DMS 273 (cell line): ENCODE measurements around the gene COL16A1.

Source experiments
- DNase-seq: peaks from one replicate; lab custom pipeline; 2025; ENCODE audit not compliant: unreplicated experiment; lab: John Stamatoyannopoulos, UW

Gene COL16A1

DNA sequence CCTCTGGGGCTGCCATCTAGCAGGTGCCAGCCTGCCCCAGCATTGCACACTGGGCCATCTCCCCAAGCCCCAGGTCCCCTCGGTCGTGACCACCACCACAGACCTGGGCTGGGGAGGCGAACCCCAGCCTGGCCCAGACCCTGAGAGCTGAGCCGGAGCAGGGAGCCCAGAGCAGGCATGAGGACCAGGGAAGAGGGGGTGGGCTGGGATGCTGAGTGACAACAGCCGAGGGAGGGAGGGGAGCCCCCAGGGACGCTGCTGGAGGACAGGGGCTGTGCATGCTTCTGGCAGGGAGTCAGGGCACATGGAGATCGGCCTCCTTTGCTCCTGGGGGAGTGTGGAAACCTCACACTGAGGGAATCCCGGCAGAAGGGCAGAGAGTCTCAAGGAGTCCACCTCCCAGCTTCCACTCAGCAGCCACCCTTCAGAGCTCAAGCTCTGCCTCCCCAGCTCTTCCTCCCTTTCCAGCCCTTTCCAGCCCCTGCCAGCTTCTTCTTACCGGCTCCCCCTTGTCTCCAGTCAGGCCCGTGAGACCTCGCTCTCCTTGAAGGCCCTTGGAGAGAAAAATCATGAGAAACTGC lies 35.4 kb downstream of the COL16A1 start:
- peak; percentile 47 for DNase-seq

DNA sequence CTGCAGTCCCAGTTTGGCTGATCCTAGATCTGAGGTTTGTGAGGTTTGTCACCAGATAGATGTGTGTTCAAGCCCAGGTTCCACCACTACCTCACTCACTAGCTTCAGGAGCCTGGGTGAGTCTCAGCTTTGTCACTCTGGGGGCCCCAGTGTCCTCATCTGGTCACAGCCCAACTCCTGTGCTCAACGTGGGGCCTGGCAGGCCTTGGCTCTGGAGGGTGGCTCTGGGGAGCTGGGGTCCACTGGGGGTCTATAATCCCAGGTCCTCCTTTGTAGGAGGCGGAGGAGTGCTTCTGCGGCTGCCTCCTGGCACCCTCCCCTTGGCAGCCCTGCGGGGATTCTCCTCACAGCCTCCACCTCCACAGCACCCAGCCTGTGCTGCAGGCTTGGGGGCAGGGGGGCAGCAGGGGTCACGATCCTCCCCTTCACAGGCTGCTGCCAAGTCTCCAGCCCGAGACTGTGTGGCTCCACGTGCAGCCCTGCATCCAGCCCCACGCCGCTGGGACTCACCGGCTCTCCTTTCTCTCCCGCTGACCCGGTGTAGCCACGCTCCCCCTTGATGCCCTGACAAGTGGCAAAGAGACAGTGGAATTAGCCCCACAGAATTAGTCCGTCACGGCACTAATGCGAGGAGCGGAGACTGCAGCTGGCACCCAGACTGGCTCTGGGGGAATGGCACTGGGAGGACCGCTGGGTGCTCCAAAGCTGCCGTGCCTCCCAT lies 36.6 kb downstream of the COL16A1 start:
- no peak for DNase-seq

- DNase-seq = peak; percentile 62
Observed at GRCh38 chr1:31666263-31666963, 37.4 kb downstream of the COL16A1 start.

DNA sequence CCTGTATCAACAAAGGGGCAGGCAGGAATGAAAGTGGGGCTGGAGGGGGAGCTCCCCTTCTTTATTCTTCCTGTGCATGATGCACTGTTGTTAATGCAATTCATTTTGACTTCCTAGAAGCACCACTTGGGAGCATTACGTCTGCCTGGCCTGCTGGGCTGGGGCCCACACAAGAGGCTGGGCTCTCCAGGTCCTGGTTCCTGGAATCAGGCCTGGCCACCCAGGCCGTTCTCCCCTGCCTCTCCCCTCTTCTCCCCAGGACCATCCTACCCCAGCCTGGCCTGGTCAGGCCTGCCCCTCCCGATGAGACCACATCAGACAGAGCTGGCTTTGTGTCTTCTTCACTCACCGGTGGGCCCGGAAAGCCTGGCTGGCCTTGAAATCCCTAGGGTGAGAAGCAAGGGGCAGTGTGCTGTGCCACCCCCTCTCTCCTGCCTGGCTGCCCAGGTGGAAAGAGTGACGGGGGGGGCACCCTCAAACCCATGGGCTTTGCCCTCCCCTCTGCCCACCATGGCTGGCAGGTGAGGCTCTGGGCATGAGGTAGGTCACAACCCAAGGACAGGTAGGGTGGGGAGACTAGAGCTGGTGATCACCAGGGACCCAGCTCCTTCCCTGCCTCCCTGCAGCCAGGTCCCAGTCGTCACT lies 38.5 kb downstream of the COL16A1 start:
- DNase-seq = no peak

GRCh38 chr1:31664528-31664927 lies 39.3 kb downstream of the COL16A1 start:
- DNase-seq = no peak

DNA sequence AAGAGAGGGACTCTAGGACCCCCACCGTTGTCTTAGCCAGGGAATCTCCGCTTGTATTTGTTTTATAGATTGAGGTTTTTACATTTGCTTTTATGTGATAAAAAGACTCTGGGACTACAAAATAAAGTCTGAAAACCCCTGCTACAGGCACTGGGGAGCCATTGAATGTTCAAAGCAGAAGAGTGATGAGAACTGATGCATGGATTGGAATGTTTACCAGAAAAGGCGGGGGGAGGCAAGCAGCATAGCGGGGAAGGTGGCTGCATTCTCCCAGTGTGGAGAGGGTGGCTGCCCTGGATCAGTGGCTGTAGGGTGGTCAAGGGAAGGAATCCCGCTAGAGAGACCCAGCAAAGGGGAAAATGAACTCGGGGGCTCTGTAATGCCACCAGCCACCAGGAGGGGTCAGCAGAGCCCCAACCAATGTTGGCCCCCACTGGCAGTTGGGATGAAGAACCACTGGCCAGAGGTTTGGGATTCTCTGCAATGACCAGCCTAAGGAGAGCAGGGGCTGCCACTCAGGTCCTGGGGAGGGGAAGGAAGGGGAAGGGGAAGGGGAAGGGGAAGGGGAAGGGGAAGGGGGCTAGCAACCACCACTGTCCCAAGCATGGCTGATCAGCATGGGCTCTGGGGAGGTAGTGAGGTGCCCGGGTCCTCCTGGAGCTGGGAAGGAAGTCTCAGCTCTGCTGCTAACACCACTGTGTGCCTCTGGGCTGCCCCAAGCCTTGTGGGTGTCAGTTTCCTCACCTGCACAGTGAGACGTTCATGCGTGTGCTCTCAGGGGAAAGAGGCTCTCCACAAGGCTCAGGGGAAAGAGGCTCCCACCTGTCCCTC lies 40.0 kb downstream of the COL16A1 start:
- DNase-seq = peak; percentile 77

GRCh38 chr1:31662463-31662862 lies 41.4 kb downstream of the COL16A1 start:
- no peak for DNase-seq

- DNase-seq = no peak
Observed at GRCh38 chr1:31661856-31662255, 42.0 kb downstream of the COL16A1 start.

DNA sequence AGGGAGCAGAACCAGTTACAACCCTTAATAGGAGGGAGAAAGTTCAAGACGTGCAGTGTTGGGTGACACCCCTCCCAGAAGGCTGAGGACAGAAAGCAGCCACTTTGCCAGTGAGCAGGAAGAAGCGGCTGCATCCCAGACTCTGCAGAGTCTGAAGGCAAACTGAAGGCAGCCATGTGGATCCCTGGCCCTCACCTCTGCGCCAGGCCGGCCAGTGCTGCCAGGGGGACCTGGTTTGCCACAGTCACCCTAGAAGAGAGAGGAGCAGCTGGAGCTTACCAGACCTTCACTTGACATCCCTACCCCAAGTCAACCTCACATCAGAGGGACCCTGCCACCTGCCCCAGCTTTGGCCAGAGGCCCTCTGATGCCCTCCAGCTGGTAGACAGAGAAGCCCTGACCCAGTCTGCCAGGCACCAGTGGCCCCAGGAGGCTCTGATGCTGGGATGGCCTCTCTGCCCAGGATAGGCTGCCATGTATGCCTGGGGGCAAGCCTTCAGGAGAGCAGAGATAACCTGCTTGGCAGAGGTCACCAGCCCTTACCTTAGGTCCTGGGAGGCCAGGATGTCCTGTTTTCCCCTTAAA lies 42.9 kb downstream of the COL16A1 start:
- no peak for DNase-seq

DNA sequence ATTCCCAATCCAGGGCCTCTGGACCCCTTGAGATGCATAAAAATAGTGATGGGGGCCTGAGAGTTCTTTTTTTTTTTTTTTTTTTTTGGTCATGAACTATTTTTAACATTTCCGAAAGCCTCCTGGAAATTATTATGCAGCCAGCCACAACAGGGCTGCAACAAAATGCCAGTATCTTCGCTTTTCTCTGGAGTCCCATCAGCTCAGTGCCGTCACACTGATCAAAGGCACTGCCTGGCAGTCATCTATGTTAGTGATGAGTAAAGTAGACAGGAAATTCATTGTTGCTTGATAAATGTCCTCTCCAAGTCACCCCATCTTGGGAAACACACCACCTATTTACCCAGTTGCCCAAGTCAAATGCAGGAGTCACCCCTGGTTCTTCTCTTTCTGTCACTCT lies 43.9 kb downstream of the COL16A1 start:
- no peak for DNase-seq

DNA sequence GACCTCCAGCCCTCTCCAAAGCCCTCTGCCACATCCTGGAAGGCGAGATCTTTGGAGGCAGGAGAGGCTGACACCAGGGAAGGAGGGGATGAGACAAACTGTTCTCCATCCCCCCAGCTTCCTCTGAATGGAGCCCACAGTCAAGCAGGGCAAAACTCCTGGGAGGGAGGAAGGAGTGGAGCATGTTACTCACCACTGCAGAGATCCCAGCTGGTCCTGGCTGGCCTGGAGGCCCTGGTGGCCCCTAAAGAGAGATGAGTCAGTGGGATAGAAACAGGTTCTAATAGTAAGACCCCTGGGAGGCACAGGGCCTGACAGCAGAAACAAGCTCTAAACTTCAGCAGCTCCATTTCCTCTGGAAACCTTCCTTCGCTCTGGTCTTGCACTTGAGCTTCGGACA lies 45.1 kb downstream of the COL16A1 start:
- no peak for DNase-seq

GRCh38 chr1:31657972-31658510 lies 45.8 kb downstream of the COL16A1 start:
- no peak for DNase-seq

- no peak for DNase-seq
Observed at GRCh38 chr1:31657020-31657804, 46.6 kb downstream of the COL16A1 start.

DNA sequence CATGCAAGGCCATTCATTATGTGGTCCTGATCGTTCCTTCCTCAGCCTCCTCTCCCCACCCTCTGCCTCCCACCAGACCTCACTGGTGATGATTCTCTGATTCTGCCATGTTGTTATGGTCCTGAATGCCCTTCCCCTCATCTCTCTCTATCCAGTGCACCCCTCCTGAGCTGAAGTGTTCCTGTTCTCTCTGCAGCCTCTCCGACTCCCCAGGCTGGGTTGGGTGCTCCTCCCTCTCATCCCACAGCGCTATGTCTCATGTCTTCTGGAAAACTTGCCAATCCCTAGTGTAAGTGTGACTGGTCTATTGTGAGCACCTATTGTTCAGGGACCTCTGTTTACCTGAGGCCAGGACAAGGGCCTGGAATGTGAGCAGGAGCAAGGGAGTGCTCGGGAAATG lies 48.1 kb downstream of the COL16A1 start:
- no peak for DNase-seq

DNA sequence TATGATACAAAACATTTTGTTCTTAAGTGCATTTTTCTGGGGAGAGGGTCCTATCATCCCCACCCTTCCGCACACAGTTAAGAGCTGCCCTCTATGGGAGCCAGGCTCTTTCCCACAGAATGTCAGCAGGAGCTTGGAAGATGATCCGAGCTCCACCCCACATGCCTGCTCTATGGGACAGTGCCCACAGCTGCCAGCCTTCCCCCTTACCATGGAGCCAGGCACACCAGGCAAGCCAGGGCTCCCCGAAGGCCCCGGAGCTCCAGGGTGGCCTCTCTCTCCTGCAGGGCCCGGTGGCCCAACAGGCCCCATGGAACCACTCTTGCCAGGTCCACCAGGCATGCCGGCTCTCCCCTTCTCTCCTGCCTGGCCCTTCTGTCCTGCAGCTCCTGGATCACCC lies 48.7 kb downstream of the COL16A1 start:
- no peak for DNase-seq

DNA sequence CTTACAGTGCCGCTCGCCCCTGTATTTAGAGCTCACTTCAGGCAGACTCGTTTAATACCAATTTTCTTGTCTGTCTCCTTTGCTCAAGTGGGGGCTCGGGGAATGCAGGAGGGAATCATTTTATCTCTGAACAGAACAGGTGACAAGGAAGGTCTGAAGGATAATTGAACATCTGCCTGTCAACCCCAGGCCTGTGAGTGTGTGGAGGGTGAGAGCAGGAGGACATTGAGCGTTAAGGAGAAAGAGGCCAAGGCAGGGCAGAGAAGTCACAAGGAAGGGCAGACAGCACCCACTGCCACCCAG lies 49.4 kb downstream of the COL16A1 start:
- no peak for DNase-seq

GRCh38 chr1:31653717-31654473 lies 49.9 kb downstream of the COL16A1 start:
- DNase-seq = no peak

- no peak for DNase-seq
Observed at GRCh38 chr1:31652891-31653499, 50.8 kb downstream of the COL16A1 start.

DNA sequence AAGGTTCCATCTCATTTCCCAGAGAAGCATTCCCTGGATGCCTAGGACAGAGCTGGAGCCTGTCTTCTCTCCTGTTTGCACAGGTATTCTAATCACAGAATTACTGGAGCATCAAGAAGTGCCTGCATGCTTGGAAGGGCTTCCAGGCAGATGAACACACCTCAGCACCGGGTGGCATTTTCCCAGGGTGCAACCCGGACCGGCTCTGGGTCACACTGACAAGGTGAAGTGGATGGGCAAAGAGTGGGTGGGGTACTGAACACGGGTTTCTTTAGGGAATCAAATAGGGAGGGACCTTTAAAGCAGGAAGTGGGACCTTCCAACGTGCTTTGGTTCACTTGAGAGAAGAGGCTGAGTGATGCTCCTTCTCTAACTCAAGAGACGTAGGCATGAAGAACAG lies 52.1 kb downstream of the COL16A1 start:
- no peak for DNase-seq
